Skeletal muscle tissue (tissue), 4 donors: ENCODE measurements around the gene UNC13C. TPM values are rescaled to one million over a fixed set of nuclear protein-coding genes. Genes with fewer than 3 reads are reported as not detected.
A peak's percentile ranks its signal among the peaks of the same experiment; 100 is the strongest.

Source experiments
- H3K27ac ChIP-seq: one replicate; pipeline ENCODE4 v1.7.0; 2013; ENCODE audit warnings: mild to moderate bottlenecking, low read depth, low read length, inconsistent platforms
- H3K27me3 ChIP-seq, 3 donors: one replicate each; pipeline ENCODE4 v1.7.0; 2013; ENCODE audit warnings: low read length in 3 of 3; ENCODE audit not compliant: control insufficient read depth in 3 of 3, insufficient read depth in 3 of 3
- H3K36me3 ChIP-seq, 3 donors: one replicate each; pipeline ENCODE4 v1.7.0; 2013; ENCODE audit warnings: low read length in 3 of 3; ENCODE audit not compliant: control insufficient read depth in 3 of 3, insufficient read depth in 3 of 3
- H3K4me1 ChIP-seq, 3 donors: one replicate each; pipeline ENCODE4 v1.7.0; 2013; ENCODE audit warnings: low read length in 3 of 3, mild to moderate bottlenecking in 3 of 3; ENCODE audit not compliant: control insufficient read depth in 3 of 3, insufficient read depth in 3 of 3
- H3K4me3 ChIP-seq, 3 donors: one replicate each; pipeline ENCODE4 v1.7.0; 2013; ENCODE audit warnings: low read length in 3 of 3
- H3K9ac ChIP-seq, 3 donors: one replicate each; pipeline ENCODE4 v1.7.0; 2013; ENCODE audit warnings: low read length in 3 of 3, mild to moderate bottlenecking in 3 of 3, moderate library complexity in 2 of 3, low read depth in 1 of 3
- H3K9me3 ChIP-seq, 3 donors: one replicate each; pipeline ENCODE4 v1.7.0; 2013; ENCODE audit warnings: low read length in 3 of 3; ENCODE audit not compliant: control insufficient read depth in 3 of 3
- total RNA-seq: library from RNA; depleted of rRNA; stranded (reverse); fragments of >200 nt; gene quantifications from one replicate; pipeline ENCODE4 v1.2.3, GENCODE V29; 2014
- donor health status: Osteomylitis.

The UNC13C gene
- total RNA-seq, 1 donor from 2014 or later, result 3.1 TPM

DNA sequence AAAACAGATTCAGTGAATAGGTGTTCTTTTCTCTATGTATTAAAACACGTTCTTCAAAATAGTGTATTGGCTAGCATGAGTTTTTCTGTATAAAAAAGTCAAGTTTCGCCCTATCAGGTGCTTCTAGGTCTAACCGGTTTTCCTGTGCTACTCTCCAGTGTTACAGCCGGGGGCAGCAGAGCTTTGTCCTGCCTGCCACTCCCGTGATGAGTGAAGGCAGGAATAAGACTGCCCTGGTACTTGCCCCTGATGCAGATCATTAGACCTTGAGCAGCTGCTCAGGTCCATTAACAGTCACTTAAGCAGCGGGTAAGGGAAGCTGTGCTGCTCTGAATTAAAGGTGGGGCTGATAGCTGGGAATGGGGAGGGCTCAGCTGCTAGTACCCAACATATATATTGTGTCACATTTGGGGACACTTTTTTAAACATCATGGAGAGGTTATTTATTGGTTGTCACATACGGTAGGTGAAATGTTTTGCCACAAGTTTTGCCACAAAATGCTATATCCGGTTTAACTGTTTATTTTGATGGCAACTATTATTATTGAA, 1.3 kb upstream of the UNC13C start:
- Histone ChIP-seq H3K4me1 (peaks cover 0 to 6% (median 5%) of the 10 kb centered on the region in 3 donors), H3K27me3 (peaks cover 0 to 16% (median 0%) of the 10 kb centered on the region in 3 donors), H3K27ac (peak overlapping the region; percentile 54), H3K36me3 (no peaks in the 10 kb centered on the region), H3K9ac (no peak overlapping the region), H3K9me3 (peaks cover 0 to 2% (median 0%) of the 10 kb centered on the region in 3 donors), H3K4me3 (no peak overlapping the region)

DNA sequence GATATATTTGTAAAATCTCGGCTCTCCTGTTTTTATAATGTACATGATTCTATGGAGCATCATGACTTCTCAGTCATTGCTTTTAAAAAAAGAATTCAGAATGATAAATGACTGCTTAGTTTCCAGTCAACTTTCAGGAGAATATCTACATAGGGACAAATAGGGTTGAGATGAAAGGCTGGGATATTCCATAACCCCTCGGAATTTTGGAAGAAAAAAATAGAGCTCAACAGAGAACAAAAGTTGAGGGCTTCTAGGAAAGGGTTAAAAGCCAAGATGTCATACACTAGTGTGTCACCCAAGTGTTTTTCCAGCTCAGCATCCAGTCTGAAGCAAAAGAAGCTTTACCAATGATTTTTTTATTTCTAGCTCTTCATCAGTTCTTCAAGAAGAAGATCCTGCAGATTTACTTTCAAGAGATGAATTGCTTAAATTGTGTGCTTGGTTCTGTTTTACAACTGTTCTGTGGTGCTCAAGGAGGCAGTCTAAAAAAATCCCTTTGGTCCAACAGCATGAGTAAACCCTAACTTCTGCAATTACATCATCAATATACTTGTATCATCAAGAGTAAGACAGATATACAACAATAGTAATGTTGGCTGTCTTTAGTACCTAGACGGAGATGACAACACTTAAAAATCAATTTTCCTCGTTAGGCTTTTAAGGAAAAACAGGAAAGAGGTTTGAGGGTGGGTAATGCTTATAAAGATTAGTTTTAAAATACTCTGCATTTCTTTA, 979 bp downstream of the UNC13C start:
- no peaks in the 10 kb centered on the region for H3K36me3 ChIP-seq
- peak overlapping the region; percentile 54 for H3K27ac ChIP-seq
- peak overlapping the region in 2 of 3 donors; percentile 66 to 85 for H3K9ac ChIP-seq
- peaks cover 0 to 2% (median 0%) of the 10 kb centered on the region in 3 donors for H3K9me3 ChIP-seq
- peak overlapping the region; percentile 64 to 77 (median 71) for H3K4me3 ChIP-seq
- peaks cover 0 to 6% (median 5%) of the 10 kb centered on the region in 3 donors for H3K4me1 ChIP-seq
- H3K27me3 ChIP-seq, result peaks cover 0 to 16% (median 0%) of the 10 kb centered on the region in 3 donors

DNA sequence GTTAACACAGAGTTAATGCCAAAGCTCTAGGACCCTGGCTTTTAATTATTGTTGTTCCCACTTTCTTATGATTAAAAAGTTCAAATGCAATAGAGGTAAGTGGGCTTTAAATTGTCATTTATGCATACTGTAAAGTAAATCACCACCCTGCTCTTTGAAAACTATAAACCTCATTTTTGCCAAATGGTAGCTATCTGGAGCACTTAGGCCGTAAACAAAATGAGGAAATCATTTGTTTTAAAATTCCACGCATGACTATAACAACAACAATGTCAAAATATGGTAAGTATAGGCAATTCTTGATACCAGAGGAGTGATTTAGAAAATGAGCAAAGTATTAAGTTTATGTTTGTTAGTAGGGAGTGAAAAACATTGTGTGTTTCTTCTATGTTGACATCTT, 1.8 kb downstream of the UNC13C start:
- Histone ChIP-seq H3K36me3 (no peaks in the 10 kb centered on the region), H3K9me3 (no peaks in the 10 kb centered on the region), H3K9ac (peak overlapping the region; percentile 37 to 72 (median 66)), H3K27ac (no peak overlapping the region), H3K27me3 (peaks cover 0 to 16% (median 0%) of the 10 kb centered on the region in 3 donors), H3K4me3 (peak overlapping the region in 2 of 3 donors; percentile 7), H3K4me1 (peaks cover 0 to 6% (median 5%) of the 10 kb centered on the region in 3 donors)

- Histone ChIP-seq H3K36me3 (no peaks in the 10 kb centered on the region), H3K4me3 (peak overlapping the region in 1 of 3 donors; percentile 15), H3K4me1 (peaks cover 0 to 6% (median 5%) of the 10 kb centered on the region in 3 donors), H3K9me3 (no peaks in the 10 kb centered on the region), H3K27me3 (peaks cover 0 to 11% (median 0%) of the 10 kb centered on the region in 3 donors), H3K9ac (no peak overlapping the region), H3K27ac (no peak overlapping the region)
Measured at GRCh38 chr15:53982071-53982680, 3.9 kb downstream of the UNC13C start.

GRCh38 chr15:53982876-53983275, 4.6 kb downstream of the UNC13C start:
- H3K9me3 ChIP-seq, result no peaks in the 10 kb centered on the region
- H3K27me3 ChIP-seq, result peaks cover 0 to 10% (median 0%) of the 10 kb centered on the region in 3 donors
- H3K4me1 ChIP-seq, result peaks cover 0 to 8% (median 6%) of the 10 kb centered on the region in 3 donors
- H3K9ac ChIP-seq, result no peak overlapping the region
- no peak overlapping the region for H3K27ac ChIP-seq
- no peak overlapping the region for H3K4me3 ChIP-seq
- no peaks in the 10 kb centered on the region for H3K36me3 ChIP-seq

- Histone ChIP-seq H3K27me3 (no peaks in the 10 kb centered on the region), H3K4me3 (no peak overlapping the region), H3K36me3 (no peaks in the 10 kb centered on the region), H3K9me3 (no peaks in the 10 kb centered on the region), H3K4me1 (peaks cover 0 to 3% (median 0%) of the 10 kb centered on the region in 3 donors), H3K27ac (no peak overlapping the region), H3K9ac (no peak overlapping the region)
Measured at GRCh38 chr15:53984221-53984620, 6.0 kb downstream of the UNC13C start.

GRCh38 chr15:53985562-53985961, 7.3 kb downstream of the UNC13C start:
- no peaks in the 10 kb centered on the region for H3K36me3 ChIP-seq
- H3K4me3 ChIP-seq, result no peak overlapping the region
- H3K27ac ChIP-seq, result no peak overlapping the region
- H3K27me3 ChIP-seq, result no peaks in the 10 kb centered on the region
- H3K4me1 ChIP-seq, result peaks cover 0 to 3% (median 0%) of the 10 kb centered on the region in 3 donors
- no peak overlapping the region for H3K9ac ChIP-seq
- H3K9me3 ChIP-seq, result no peaks in the 10 kb centered on the region

DNA sequence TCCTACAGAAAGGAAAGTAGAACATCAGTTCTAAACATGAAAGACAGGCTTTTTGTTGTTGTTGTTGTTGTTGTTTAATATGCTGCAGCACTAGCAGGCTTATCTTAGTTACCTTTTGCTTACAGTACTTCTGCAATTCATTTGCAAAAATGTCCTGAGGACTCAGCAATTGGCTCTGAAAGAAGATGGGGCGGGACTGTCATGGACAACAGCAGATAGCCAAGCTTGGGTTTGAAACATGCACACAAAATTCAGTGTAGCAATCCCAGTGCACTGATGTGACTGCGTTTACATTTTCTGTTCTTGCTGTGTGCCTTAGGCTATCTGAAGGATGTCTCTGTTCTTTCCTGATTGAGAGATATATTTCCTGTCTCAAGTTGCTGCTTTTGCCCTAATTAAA, 9.2 kb downstream of the UNC13C start:
- no peak overlapping the region for H3K4me3 ChIP-seq

DNA sequence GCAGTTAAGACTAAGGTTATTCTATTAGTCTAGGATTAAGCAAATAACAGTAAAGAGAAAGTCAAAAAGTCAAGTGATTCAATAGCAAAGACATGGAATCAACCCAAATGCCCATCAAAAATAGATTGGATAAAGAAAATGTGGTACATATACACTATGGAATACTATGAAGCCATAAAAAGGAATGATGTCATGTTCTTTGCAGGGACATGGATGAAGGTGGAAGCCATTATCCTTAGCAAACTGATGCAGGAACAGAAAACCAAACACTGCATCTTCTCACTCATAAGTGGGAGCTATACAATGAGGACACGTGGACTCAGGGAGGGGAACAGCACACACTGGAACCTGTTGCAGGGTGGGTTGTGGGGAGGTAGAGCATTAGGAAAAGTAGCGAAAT, 29.0 kb downstream of the UNC13C start:
- Histone ChIP-seq H3K27ac (no peak overlapping the region), H3K4me1 (no peaks in the 10 kb centered on the region), H3K9ac (no peak overlapping the region), H3K9me3 (no peaks in the 10 kb centered on the region), H3K27me3 (no peaks in the 10 kb centered on the region), H3K36me3 (no peaks in the 10 kb centered on the region), H3K4me3 (no peak overlapping the region)

More for the DNA sequence above, 9.2 kb downstream of the UNC13C start:
- peaks cover 0 to 3% (median 0%) of the 10 kb centered on the region in 3 donors for H3K9me3 ChIP-seq
- H3K4me1 ChIP-seq, result peaks cover 0 to 3% (median 0%) of the 10 kb centered on the region in 3 donors
- no peaks in the 10 kb centered on the region for H3K36me3 ChIP-seq
- no peak overlapping the region for H3K9ac ChIP-seq
- H3K27ac ChIP-seq, result no peak overlapping the region
- no peaks in the 10 kb centered on the region for H3K27me3 ChIP-seq

GRCh38 chr15:54011656-54012055, 33.4 kb downstream of the UNC13C start:
- Histone ChIP-seq H3K4me1 (no peaks in the 10 kb centered on the region), H3K9ac (no peak overlapping the region), H3K9me3 (no peaks in the 10 kb centered on the region), H3K4me3 (no peak overlapping the region), H3K27ac (no peak overlapping the region), H3K27me3 (no peaks in the 10 kb centered on the region), H3K36me3 (peaks cover 0 to 6% (median 0%) of the 10 kb centered on the region in 3 donors)
